Brain microvascular endothelial cell (primary cell): ENCODE data around the gene FAM9C.

Source experiments
- DNase-seq: peaks from one replicate; pipeline ENCODE4 v3.0.0-alpha.2; 2020
- H3K27ac ChIP-seq: fragments of 250-450 bp; sonication (Bioruptor Pico); 2 replicates; pipeline ENCODE4 v1.5.1; 2020; ENCODE audit warnings: mild to moderate bottlenecking, moderate library complexity
- H3K27me3 ChIP-seq: fragments of 250-450 bp; sonication (Bioruptor Pico); replicated peaks from 2 replicates; pipeline ENCODE4 v1.5.1; 2020; ENCODE audit warnings: mild to moderate bottlenecking
- H3K36me3 ChIP-seq: fragments of 250-450 bp; sonication (Bioruptor Pico); replicated peaks from 2 replicates; pipeline ENCODE4 v1.5.1; 2020; ENCODE audit warnings: mild to moderate bottlenecking
- H3K4me3 ChIP-seq: 2 replicates; pipeline ENCODE4 v1.5.1; 2011; ENCODE audit warnings: low read depth, mild to moderate bottlenecking, control low read depth, low read length, moderate library complexity
- in situ Hi-C: cut with HindIII; loops from 2 replicates; pipeline ENCODE4 v1.10.0; 2017; ENCODE audit warnings: low sequenced_read_pairs, low pct_ligation_motif_present
- TF ChIP-seq, protein P1 (sequence below): IDR thresholded peaks from 2 replicates; pipeline ENCODE4 v1.5.1; 2011; ENCODE audit warnings: low read depth, mild to moderate bottlenecking, moderate library complexity, low read length, control low read depth, inconsistent platforms; ENCODE audit errors: missing control alignments

The FAM9C gene

DNA sequence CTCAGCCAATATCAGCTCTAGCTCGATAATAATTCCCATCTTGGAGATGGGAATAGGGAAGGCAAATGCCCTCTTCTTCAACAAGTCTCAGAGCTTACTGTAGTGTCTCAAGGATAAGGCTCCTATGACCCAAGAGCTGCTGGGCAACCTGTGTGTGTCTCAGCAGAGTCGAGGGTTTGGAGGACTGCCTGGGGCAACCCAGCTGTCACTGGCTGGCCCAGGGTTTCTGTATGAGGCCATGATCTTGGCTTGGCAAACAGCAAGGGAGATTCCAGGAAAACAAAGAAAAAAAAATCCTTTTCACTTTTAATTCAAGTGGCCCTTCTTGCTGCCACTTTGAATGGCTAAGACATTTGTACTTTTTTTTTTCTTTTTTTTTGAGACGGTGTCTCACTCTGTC, 35.1 kb downstream of the FAM9C start:
- TF ChIP-seq, protein P1, sequence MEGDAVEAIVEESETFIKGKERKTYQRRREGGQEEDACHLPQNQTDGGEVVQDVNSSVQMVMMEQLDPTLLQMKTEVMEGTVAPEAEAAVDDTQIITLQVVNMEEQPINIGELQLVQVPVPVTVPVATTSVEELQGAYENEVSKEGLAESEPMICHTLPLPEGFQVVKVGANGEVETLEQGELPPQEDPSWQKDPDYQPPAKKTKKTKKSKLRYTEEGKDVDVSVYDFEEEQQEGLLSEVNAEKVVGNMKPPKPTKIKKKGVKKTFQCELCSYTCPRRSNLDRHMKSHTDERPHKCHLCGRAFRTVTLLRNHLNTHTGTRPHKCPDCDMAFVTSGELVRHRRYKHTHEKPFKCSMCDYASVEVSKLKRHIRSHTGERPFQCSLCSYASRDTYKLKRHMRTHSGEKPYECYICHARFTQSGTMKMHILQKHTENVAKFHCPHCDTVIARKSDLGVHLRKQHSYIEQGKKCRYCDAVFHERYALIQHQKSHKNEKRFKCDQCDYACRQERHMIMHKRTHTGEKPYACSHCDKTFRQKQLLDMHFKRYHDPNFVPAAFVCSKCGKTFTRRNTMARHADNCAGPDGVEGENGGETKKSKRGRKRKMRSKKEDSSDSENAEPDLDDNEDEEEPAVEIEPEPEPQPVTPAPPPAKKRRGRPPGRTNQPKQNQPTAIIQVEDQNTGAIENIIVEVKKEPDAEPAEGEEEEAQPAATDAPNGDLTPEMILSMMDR, result no peak
- Histone ChIP-seq H3K36me3 (no peaks in the 10 kb centered on the region), H3K27me3 (no peaks in the 10 kb centered on the region), H3K27ac (no peak overlapping the region), H3K4me3 (no peak overlapping the region)
- DNase-seq, result no peak
- in situ Hi-C loops, result no loop called here

DNA sequence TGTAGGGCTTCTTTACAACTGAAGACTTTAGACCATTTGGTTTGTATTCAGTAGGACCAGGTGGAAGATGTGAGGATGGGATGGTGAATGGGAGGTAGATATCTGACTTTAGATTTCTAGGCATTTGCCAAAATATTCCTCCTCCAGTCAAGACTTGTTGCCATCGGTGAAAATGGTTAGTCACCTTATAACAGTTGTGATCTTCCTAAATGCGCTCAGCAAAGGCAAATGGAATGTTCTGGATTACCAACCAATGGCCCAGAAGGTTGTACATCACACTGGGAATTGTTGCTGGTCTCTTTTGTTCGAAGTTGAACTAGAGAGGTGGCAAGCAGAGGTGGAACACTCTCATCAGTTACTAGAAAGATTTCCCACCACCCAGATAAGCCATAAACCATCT, 35.6 kb downstream of the FAM9C start:
- Histone ChIP-seq H3K27me3 (no peaks in the 10 kb centered on the region), H3K27ac (no peak overlapping the region), H3K4me3 (no peak overlapping the region), H3K36me3 (no peaks in the 10 kb centered on the region)
- in situ Hi-C loops, result no loop called here
- no peak for DNase-seq
- TF ChIP-seq, protein P1, result no peak

DNA sequence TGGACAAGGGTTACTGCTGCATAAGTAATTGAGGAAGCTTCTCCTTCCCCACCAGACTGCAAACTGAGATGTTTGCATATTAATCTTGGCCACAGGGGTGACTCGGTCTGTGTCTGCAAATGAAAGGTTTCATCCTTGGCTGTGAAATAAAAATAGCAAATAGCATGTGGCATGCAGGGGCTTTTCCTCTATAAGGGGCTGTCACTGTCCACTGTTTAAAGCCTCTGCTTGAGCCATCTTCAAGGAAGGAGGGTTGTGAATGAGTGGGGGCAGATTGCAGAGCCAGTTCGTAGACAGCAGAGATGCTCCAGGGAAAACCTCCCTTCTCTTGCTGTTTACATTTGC, 36.3 kb downstream of the FAM9C start:
- H3K36me3 ChIP-seq, result no peaks in the 10 kb centered on the region
- no peak overlapping the region for H3K4me3 ChIP-seq
- in situ Hi-C loops, result no loop called here
- no peaks in the 10 kb centered on the region for H3K27me3 ChIP-seq
- H3K27ac ChIP-seq, result no peak overlapping the region
- no peak for DNase-seq
- TF ChIP-seq, protein P1, result no peak

DNA sequence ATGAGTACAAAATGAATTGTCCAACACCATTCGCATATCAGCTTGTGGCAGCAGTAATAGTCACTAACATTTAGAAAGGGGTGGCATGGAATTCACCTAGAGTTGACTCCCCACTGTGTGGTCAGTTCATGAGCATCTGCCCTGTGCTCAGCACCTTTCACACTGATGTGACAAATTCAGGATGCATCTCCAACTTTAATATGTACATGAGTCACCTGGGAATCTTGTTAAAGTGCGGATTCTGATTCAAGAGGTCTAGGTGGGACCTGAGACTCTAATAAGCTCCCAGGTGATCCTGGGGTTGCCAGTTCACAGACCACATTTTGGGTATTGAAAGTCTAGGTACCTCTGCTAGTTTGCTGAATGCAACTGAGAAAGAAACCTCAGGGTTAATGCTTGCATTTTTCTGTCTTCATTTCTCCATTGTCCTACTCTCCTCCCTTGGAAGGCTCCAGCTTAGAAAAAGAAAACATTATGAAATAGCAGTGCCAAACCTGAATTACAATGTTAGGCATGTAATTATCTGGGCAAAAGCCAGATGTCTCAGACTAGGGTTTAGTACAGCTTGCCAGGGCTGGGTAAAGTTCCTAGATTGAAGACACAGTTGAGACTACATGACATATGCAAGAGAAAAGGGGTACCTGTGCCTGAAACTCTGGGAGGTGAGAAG, 36.8 kb downstream of the FAM9C start:
- Histone ChIP-seq H3K4me3 (no peak overlapping the region), H3K36me3 (no peaks in the 10 kb centered on the region), H3K27me3 (no peaks in the 10 kb centered on the region), H3K27ac (no peak overlapping the region)
- TF ChIP-seq, protein P1, result no peak
- in situ Hi-C loops, result no loop called here
- no peak for DNase-seq

DNA sequence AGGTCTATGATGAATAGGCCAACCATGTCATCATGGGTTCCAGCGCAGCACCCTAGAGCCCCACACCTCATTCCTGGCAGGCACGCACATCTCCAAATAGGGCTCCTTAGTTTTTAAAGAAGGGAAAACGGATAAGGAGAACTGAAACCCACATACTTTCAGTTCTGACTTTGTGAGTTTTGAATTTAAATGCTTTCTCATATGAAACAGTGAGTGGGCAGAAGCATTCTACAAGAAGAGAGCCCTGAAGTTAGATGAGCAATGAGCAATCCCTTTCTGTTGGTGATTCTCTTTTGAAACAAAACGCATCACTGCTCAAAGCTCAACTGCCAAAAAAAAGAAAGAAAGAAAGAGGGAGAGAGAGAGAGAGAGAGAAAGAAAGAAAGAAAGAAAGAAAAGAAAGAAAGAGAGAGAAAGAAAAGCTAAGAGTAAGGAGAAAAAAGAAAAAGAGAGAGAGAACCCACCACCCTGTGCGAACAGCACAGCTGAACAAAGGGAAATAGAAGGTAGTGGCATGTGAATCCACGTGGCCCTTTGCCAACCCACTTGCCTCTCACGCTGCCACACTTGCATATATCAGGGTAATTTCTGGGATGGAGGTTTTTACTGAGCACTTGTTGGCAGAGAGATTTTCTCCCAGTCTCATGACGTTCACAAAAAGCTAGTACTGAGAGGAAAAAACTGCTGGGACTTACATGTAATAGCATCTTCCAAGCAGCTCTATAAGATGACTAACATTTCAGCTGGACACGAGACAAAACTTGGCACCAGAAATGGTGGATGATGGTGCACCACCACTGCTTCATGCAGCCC, 38.6 kb downstream of the FAM9C start:
- in situ Hi-C loops, result no loop called here
- no peak for DNase-seq
- no peaks in the 10 kb centered on the region for H3K27me3 ChIP-seq
- H3K4me3 ChIP-seq, result no peak overlapping the region
- no peaks in the 10 kb centered on the region for H3K36me3 ChIP-seq
- TF ChIP-seq, protein P1, result no peak
- no peak overlapping the region for H3K27ac ChIP-seq
